SK-N-SH (cell line): Measurements from ENCODE around the gene SPAG9. TPM values are rescaled to one million over a fixed set of nuclear protein-coding genes. Genes with fewer than 3 reads are reported as not detected.

ENCODE experiments used
- CTCF ChIA-PET: fragments of 300-600, 350-600 bp; formaldehyde crosslinking; extraction: SDS; loops from one replicate; lab custom pipeline; 2021; lab: Yijun Ruan, JAX
- POLR2A ChIA-PET: fragments of 350-600 bp; sonication (Branson Sonifier 250); formaldehyde crosslinking; extraction: SDS; loops from one replicate; lab custom pipeline; 2020; ENCODE audit warnings: antibody characterized with exemption, inconsistent platforms; lab: Yijun Ruan, JAX
- DNase-seq: peaks from one replicate; pipeline ENCODE4 v3.0.0; 2012
- H2AFZ ChIP-seq: fragments of 200-600 bp; sonication (generic); 2 replicates; pipeline ENCODE4 v1.8.1; 2016; ENCODE audit warnings: antibody characterized with exemption, mild to moderate bottlenecking, low read depth
- H3F3A ChIP-seq: fragments of 200-600 bp; sonication (generic); replicated peaks from 2 replicates; pipeline ENCODE3; 2016; ENCODE audit warnings: antibody characterized with exemption, mild to moderate bottlenecking; ENCODE audit not compliant: insufficient read depth
- H3K27ac ChIP-seq, 2 experiments: fragments of 200-500 bp in 1 of 2; fragments of 200-600 bp in 1 of 2; sonication (Bioruptor generic) in 1 of 2; sonication (generic), shearing (Covaris generic) in 1 of 2; 2 replicates each; pipeline versions ENCODE4 v1.5.1 to v1.6.1; 2014 to 2016; ENCODE audit warnings: low read depth in 2 of 2, inconsistent platforms in 1 of 2, low read length in 1 of 2, mild to moderate bottlenecking in 1 of 2, mixed read lengths in 1 of 2
- H3K27me3 ChIP-seq: fragments of 200-600 bp; sonication (generic), shearing (Covaris generic); 2 replicates; pipeline ENCODE4 v1.6.1; 2016; ENCODE audit warnings: mixed run types; ENCODE audit not compliant: insufficient read depth
- H3K36me3 ChIP-seq, 2 experiments: fragments of 200-500 bp in 1 of 2; fragments of 200-600 bp in 1 of 2; sonication (Bioruptor generic) in 1 of 2; sonication (generic) in 1 of 2; replicated peaks in 1 of 2; 2 replicates each; pipeline versions ENCODE3 to v1.5.1; 2014 to 2016; ENCODE audit warnings: low read length in 1 of 2, mild to moderate bottlenecking in 1 of 2; ENCODE audit not compliant: insufficient read depth in 2 of 2, control insufficient read depth in 1 of 2
- H3K4me1 ChIP-seq, 2 experiments: fragments of 200-500 bp in 1 of 2; fragments of 200-600 bp in 1 of 2; sonication (Bioruptor generic) in 1 of 2; sonication (generic), shearing (Covaris generic) in 1 of 2; 2 replicates each; pipeline versions ENCODE4 v1.5.1 to v1.6.1; 2014 to 2016; ENCODE audit warnings: low read depth in 1 of 2, low read length in 1 of 2, mixed run types in 1 of 2; ENCODE audit not compliant: insufficient read depth in 2 of 2, control insufficient read depth in 1 of 2
- H3K4me2 ChIP-seq: fragments of 200-600 bp; sonication (generic), shearing (Covaris generic); 2 replicates; pipeline ENCODE4 v1.6.1; 2017; ENCODE audit warnings: mixed run types
- H3K4me3 ChIP-seq, 2 experiments: fragments of 200-500 bp in 1 of 2; fragments of 200-600 bp in 1 of 2; sonication (Bioruptor generic) in 1 of 2; sonication (generic), shearing (Covaris generic) in 1 of 2; 2 replicates each; pipeline versions ENCODE4 v1.5.1 to v1.8.1; 2014 to 2016; ENCODE audit warnings: low read depth in 2 of 2, inconsistent platforms in 1 of 2, low read length in 1 of 2, mild to moderate bottlenecking in 1 of 2, mixed read lengths in 1 of 2, moderate library complexity in 1 of 2
- H3K79me2 ChIP-seq: fragments of 200-600 bp; sonication (generic); 2 replicates; pipeline ENCODE4 v1.8.1; 2017; ENCODE audit warnings: mild to moderate bottlenecking; ENCODE audit not compliant: insufficient read depth
- H3K9ac ChIP-seq: fragments of 200-600 bp; sonication (generic); 2 replicates; pipeline ENCODE4 v1.6.1; 2017; ENCODE audit warnings: mixed run types
- H3K9me2 ChIP-seq: fragments of 200-600 bp; sonication (generic); 2 replicates; pipeline ENCODE4 v1.6.1; 2017; ENCODE audit warnings: mixed run types
- H3K9me3 ChIP-seq: fragments of 200-600 bp; sonication (generic); 2 replicates; pipeline ENCODE4 v1.6.1; 2017; ENCODE audit warnings: mixed run types, mild to moderate bottlenecking, moderate library complexity
- H4K20me1 ChIP-seq: fragments of 200-600 bp; sonication (generic); 2 replicates; pipeline ENCODE4 v1.6.1; 2017; ENCODE audit warnings: mild to moderate bottlenecking, mixed run types; ENCODE audit not compliant: insufficient read depth
- EP300 ChIP-seq, 2 experiments: IDR thresholded peaks; 2 replicates each; pipeline versions ENCODE4 v1.4.0 to v1.6.1; 2012; ENCODE audit warnings: borderline replicate concordance in 1 of 2, low read depth in 1 of 2, low read length in 1 of 2
- EZH2phosphoT487 ChIP-seq: fragments of 200-600 bp; sonication (generic); IDR thresholded peaks from 2 replicates; pipeline ENCODE4 v1.6.1; 2017; ENCODE audit warnings: low read depth, mixed run types, mild to moderate bottlenecking, antibody characterized with exemption, moderate library complexity, borderline replicate concordance
- FOSL2 ChIP-seq: IDR thresholded peaks from 2 replicates; pipeline ENCODE4 v1.4.0; 2012; ENCODE audit warnings: low read depth, mild to moderate bottlenecking, moderate library complexity, borderline replicate concordance
- FOXJ3 ChIP-seq: sonication (generic); formaldehyde crosslinking; IDR thresholded peaks from 2 replicates; pipeline ENCODE4 v1.5.1; 2020; ENCODE audit warnings: mild to moderate bottlenecking, missing genetic modification reagents
- GABPA ChIP-seq: IDR thresholded peaks from 2 replicates; pipeline ENCODE4 v1.4.0; 2012; ENCODE audit warnings: low read depth, mild to moderate bottlenecking
- JUND ChIP-seq: IDR thresholded peaks from 2 replicates; pipeline ENCODE4 v1.4.0; 2012
- MEF2A ChIP-seq: IDR thresholded peaks from 2 replicates; pipeline ENCODE4 v1.4.0; 2012; ENCODE audit warnings: low read depth, borderline replicate concordance
- MXI1 ChIP-seq: IDR thresholded peaks from 2 replicates; pipeline ENCODE4 v1.6.1; 2012; ENCODE audit warnings: mild to moderate bottlenecking, low read depth, low read length, improper control_type of control experiment
- NFIC ChIP-seq: IDR thresholded peaks from 2 replicates; pipeline ENCODE4 v1.4.0; 2012; ENCODE audit warnings: borderline replicate concordance
- NRF1 ChIP-seq: IDR thresholded peaks from 2 replicates; pipeline ENCODE4 v1.6.1; 2012; ENCODE audit warnings: low read depth, mild to moderate bottlenecking, low read length
- POLR2AphosphoS5 ChIP-seq: IDR thresholded peaks from 2 replicates; pipeline ENCODE4 v1.6.1; 2012; ENCODE audit warnings: low read depth, low read length
- RAD21 ChIP-seq: IDR thresholded peaks from 2 replicates; pipeline ENCODE4 v1.6.1; 2012; ENCODE audit warnings: mild to moderate bottlenecking, low read length
- RFX5 ChIP-seq: IDR thresholded peaks from 2 replicates; pipeline ENCODE4 v1.6.1; 2012; ENCODE audit warnings: mild to moderate bottlenecking, improper control_type of control experiment, low read length
- RXRA ChIP-seq: IDR thresholded peaks from 2 replicates; pipeline ENCODE4 v1.4.0; 2012; ENCODE audit warnings: low read depth, mild to moderate bottlenecking, borderline replicate concordance
- SMC3 ChIP-seq: IDR thresholded peaks from 2 replicates; pipeline ENCODE4 v1.6.1; 2012; ENCODE audit warnings: low read depth, low read length, improper control_type of control experiment
- TCF12 ChIP-seq: IDR thresholded peaks from 2 replicates; pipeline ENCODE4 v1.4.0; 2012
- USF2 ChIP-seq: fragments of 150-350 bp; IDR thresholded peaks from 2 replicates; pipeline ENCODE4 v1.6.1; 2017; ENCODE audit warnings: antibody characterized with exemption, low read length, low read depth, borderline replicate concordance
- ZBTB33 ChIP-seq: IDR thresholded peaks from 2 replicates; pipeline ENCODE4 v1.4.0; 2012; ENCODE audit warnings: low read depth, borderline replicate concordance
- WGBS: methylation state at CpG from one replicate; pipeline ENCODE4 v1.1.6; 2017; ENCODE audit warnings: low lambda C conversion rate; 5-methylcytosine and 5-hydroxymethylcytosine counted together
- polyA plus RNA-seq, 3 experiments: library from polyadenylated mRNA; depleted of rRNA; stranded (reverse); fragments of >200 nt; gene quantifications; 2 replicates each; pipeline ENCODE4 v1.2.3, GENCODE V29; 2012

Gene SPAG9
- polyA plus RNA-seq, 1 of the 3 experiments (the other 2 are of a cell fraction), result 32.1 TPM

- Histone ChIP-seq H3K9me2 (no peaks in the 10 kb centered on the region), H3K79me2 (peaks cover 98% of the 10 kb centered on the region), H2AFZ (no peak overlapping the region), H3K27ac (no peak overlapping the region), H3K4me2 (no peak overlapping the region), H3K4me1 (no peaks in the 10 kb centered on the region), H3K27me3 (no peaks in the 10 kb centered on the region), H3F3A (peaks cover 28% of the 10 kb centered on the region), H3K36me3 (peaks cover 2 to 46% of the 10 kb centered on the region in 2 experiments), H4K20me1 (peaks cover 3% of the 10 kb centered on the region; the same call in 1 of the 2 replicates), H3K4me3 (no peak overlapping the region), H3K9ac (no peak overlapping the region), H3K9me3 (no peaks in the 10 kb centered on the region; the same call in 1 of the 2 replicates)
- TF ChIP-seq FOXJ3, result no peak
- TF ChIP-seq MXI1, result no peak
- TF ChIP-seq SMC3, result no peak
- no peak for TF ChIP-seq RFX5
- no peak for TF ChIP-seq ZBTB33
- TF ChIP-seq MEF2A, result no peak
- TF ChIP-seq GABPA, result no peak
- no peak for TF ChIP-seq RXRA
- no peak for TF ChIP-seq NFIC
- TF ChIP-seq JUND, result no peak
- no peak for TF ChIP-seq FOSL2
- no peak for TF ChIP-seq NRF1
- no peak for TF ChIP-seq TCF12
- TF ChIP-seq USF2, result no peak
- TF ChIP-seq RAD21, result no peak
- TF ChIP-seq EZH2phosphoT487, result no peak
- TF ChIP-seq POLR2AphosphoS5, result no peak
- no peak for TF ChIP-seq EP300 (IDR thresholded peaks at IDR 0.05; ENCODE audit: borderline replicate concordance in 1 of 2, low read depth in 1 of 2, low read length in 1 of 2)
- ChIA-PET POLR2A (no interaction called here), CTCF (interaction anchor here (1.0 to 2.3 kb wide), 3 partner anchors 10 to 77 kb away, joined by 3 to 10 read pairs (median 6); no protein-coding TSS in a partner anchor)
- WGBS, result 96% methylated on average over 5 of the region's 5 CpGs
- DNase-seq, result no peak
These were observed 42.6 kb downstream of the SPAG9 start for GRCh38 chr17:51078009-51078592.
